Nephron (organoid): Measurements from ENCODE around the gene WWC2.
A peak's percentile ranks its signal among the peaks of the same experiment; 100 is the strongest.

Experiments used
- H3K27ac Mint-ChIP-seq, 3 experiments: 2 replicates each; pipeline ENCODE4 v1.8.0; 2020; ENCODE audit warnings: mixed read lengths in 3 of 3, mild to moderate bottlenecking in 2 of 3, moderate library complexity in 1 of 3
- H3K27me3 Mint-ChIP-seq: 2 replicates; pipeline ENCODE4 v1.8.0; 2021; ENCODE audit warnings: low read depth, mild to moderate bottlenecking, moderate library complexity, mixed read lengths
- H3K36me3 Mint-ChIP-seq: 2 replicates; pipeline ENCODE4 v1.8.0; 2020; ENCODE audit warnings: low read depth, mixed read lengths
- H3K4me1 Mint-ChIP-seq: 2 replicates; pipeline ENCODE4 v1.8.0; 2020; ENCODE audit warnings: mixed read lengths
- H3K4me3 Mint-ChIP-seq, 3 experiments: 2 replicates each; pipeline ENCODE4 v1.8.0; 2020; ENCODE audit warnings: mild to moderate bottlenecking in 3 of 3, mixed read lengths in 3 of 3, moderate library complexity in 2 of 3
- H3K9me3 Mint-ChIP-seq: 2 replicates; pipeline ENCODE4 v1.8.0; 2020; ENCODE audit warnings: mixed read lengths
- TF ChIP-seq, protein P1 (sequence below), 3 experiments: fragments of 200-600 bp; sonication (generic); IDR thresholded peaks; one replicate each; pipeline ENCODE4 v1.5.0; 2021; ENCODE audit warnings: antibody characterized with exemption in 3 of 3; ENCODE audit not compliant: unreplicated experiment in 3 of 3

Gene WWC2

DNA sequence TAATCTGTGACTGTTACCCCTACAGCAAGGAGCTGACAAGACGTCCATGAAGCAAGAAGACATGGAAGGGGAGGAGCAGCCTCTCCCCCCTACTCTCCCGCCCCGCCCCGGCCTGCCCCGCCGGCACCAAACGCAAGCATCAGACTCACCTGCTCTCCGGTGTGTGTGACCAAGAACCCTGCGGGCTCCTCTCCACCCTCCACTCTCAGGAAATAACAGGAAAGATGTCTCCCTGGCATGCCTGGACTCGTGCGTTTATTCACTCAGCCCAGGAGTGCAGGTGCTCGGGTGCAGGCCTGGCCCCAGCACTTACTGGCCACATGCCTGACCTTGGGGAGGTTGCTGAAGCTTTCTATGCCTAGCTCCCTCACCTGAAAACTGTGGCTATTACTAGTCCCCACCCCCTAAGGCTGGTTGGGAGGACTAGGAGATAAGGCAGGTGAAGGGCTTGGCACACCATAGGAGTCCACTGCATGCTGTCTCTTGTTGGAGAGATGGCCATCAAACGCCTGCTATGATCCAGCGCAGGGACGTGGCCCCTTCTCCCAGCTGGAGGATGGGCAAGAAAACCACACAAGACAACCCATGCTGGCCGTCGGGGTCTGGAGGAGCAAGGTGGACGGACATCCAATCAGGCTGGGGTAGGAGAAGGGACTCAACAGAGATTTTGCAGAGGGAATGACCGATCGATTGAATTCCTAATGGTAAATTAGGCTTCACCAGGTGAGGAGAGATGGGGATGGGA lies 258.0 kb downstream of the WWC2 start:
- Mint-ChIP-seq H3K4me1 (peaks cover 9% of the 10 kb centered on the region), H3K36me3 (no peaks in the 10 kb centered on the region), H3K27me3 (peaks cover 6% of the 10 kb centered on the region), H3K9me3 (peaks cover 5% of the 10 kb centered on the region), H3K4me3 (no peak overlapping the region), H3K27ac (no peak overlapping the region)
- TF ChIP-seq, protein P1, sequence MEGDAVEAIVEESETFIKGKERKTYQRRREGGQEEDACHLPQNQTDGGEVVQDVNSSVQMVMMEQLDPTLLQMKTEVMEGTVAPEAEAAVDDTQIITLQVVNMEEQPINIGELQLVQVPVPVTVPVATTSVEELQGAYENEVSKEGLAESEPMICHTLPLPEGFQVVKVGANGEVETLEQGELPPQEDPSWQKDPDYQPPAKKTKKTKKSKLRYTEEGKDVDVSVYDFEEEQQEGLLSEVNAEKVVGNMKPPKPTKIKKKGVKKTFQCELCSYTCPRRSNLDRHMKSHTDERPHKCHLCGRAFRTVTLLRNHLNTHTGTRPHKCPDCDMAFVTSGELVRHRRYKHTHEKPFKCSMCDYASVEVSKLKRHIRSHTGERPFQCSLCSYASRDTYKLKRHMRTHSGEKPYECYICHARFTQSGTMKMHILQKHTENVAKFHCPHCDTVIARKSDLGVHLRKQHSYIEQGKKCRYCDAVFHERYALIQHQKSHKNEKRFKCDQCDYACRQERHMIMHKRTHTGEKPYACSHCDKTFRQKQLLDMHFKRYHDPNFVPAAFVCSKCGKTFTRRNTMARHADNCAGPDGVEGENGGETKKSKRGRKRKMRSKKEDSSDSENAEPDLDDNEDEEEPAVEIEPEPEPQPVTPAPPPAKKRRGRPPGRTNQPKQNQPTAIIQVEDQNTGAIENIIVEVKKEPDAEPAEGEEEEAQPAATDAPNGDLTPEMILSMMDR (IDR thresholded peaks at IDR 0.05; ENCODE audit: unreplicated experiment in 3 of 3), result no peak

DNA sequence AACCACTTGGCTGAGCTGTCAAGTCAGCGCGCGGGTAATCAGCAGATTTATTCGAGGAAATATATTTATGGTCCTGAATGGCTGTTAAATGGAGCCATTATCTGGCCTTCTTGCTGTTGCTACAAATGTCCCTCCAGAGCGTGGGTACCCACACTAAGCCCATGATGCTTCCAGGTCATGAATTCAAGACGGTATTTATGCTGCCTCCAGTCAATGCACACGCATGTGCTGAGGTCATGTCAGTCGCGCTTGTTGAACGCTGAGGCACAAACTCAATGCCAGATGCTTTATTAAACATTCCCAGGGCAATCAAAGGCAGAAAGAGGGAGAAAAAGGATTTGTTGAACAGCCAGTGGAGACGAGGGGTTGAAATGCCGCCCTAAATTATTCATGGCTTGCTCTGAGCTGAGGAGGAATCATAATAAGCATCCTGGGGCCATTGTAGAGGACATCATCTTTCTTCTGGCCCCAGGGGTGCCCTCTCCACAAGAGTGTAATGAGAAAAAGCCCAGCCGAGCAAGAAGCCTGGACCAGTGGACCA lies 259.2 kb downstream of the WWC2 start:
- Mint-ChIP-seq H3K4me3 (no peak overlapping the region), H3K36me3 (no peaks in the 10 kb centered on the region), H3K9me3 (peaks cover 7% of the 10 kb centered on the region), H3K4me1 (peaks cover 13% of the 10 kb centered on the region), H3K27ac (no peak overlapping the region), H3K27me3 (peaks cover 6% of the 10 kb centered on the region)
- TF ChIP-seq, protein P1 (IDR thresholded peaks at IDR 0.05; ENCODE audit: unreplicated experiment in 3 of 3), result no peak

DNA sequence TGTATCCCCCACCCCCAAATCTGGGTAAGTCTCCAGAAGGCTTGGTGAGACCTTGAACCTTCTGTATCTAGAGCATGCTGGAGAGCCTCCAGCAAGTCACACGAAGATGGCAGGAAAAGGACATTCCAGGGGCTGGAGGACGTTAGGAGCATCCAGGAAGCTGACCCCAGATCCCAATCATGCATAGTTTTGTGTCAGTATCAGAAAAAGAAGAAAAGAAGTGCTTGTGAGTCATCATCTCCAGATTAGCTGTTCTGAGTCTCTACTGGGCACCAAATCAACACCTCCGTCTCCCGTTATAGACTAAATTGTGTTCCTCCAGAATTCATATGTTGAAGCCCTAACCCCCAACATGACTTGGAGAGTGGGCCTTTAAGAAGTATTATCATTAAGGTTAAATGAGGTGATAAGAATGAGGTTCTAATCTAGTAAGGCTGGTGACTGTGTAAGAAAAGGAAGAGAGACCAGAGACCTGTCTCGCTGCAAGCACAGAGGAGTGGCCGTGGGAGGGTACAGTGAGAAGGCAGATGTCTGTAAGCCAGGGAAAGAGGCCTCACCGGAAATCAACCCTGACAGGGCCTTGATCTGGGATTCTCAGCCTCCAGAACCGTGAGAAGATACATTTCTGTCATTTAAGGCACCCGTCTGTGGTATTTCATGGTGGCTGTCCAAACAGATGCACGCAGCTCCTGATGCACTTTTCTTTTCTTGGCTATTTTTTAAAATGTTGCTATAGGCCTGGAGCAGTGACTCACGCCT lies 261.3 kb downstream of the WWC2 start:
- Mint-ChIP-seq H3K27ac (no peak overlapping the region), H3K9me3 (peaks cover 7% of the 10 kb centered on the region), H3K4me3 (no peak overlapping the region), H3K27me3 (peaks cover 12% of the 10 kb centered on the region), H3K4me1 (peaks cover 18% of the 10 kb centered on the region), H3K36me3 (no peaks in the 10 kb centered on the region)
- TF ChIP-seq, protein P1 (IDR thresholded peaks at IDR 0.05; ENCODE audit: unreplicated experiment in 3 of 3), result no peak

DNA sequence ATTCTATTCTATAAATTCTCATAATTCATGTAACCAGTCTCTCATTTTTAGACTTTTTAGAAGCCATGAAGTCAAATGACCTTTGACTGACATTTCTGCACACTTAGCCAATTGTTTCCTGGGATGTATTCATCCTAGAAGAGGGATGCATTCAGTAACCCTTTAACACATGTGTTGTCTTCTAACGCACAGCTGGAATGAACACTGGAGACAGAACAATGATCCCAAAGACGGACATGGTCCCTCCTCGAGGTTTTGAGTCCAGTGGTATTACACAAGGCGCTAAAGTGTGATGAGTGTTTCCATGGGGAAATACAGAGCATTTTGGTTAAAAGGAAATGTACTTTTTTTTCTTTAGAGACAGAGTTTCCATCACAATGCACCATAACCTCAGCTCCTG lies 263.0 kb downstream of the WWC2 start:
- Mint-ChIP-seq H3K4me1 (peaks cover 13% of the 10 kb centered on the region), H3K9me3 (peaks cover 7% of the 10 kb centered on the region), H3K4me3 (no peak overlapping the region), H3K36me3 (no peaks in the 10 kb centered on the region), H3K27me3 (peaks cover 7% of the 10 kb centered on the region), H3K27ac (no peak overlapping the region)
- TF ChIP-seq, protein P1 (IDR thresholded peaks at IDR 0.05; ENCODE audit: unreplicated experiment in 3 of 3), result no peak

DNA sequence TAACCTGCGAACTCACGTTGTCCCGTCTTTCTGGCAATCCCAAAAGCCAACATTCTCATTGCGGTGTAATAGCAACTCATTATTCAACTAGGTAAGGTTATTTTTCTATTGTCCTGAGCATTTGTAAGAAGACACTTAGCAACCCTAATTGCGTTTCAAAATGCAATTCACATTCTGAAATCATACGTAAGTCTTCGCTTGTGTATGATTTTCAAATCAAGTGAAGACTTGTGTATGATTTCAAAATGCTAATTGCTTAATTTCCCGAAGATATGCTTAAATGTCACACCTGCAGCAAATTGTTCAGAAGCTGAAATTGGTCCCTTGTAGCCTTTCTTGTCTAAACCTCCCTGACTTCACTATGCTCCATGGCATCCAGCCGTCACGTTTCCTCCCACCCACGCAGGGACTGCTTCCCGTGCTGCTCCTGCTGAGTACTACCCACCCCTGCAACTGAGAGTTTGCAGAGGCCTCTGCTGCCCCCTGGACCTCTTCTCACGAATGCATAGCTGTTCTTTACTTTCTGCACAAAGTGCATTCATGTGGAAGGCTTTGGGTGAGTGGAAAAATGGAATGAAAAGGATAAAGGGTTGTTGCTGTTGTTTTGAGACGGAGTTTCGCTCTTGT lies 264.0 kb downstream of the WWC2 start:
- Mint-ChIP-seq H3K4me3 (no peak overlapping the region), H3K9me3 (peaks cover 5% of the 10 kb centered on the region), H3K4me1 (peaks cover 13% of the 10 kb centered on the region), H3K36me3 (no peaks in the 10 kb centered on the region), H3K27ac (peak overlapping the region in 1 of 3 experiments; percentile 5), H3K27me3 (peaks cover 6% of the 10 kb centered on the region)
- TF ChIP-seq, protein P1 (IDR thresholded peaks at IDR 0.05; ENCODE audit: unreplicated experiment in 3 of 3), result peak in 1 of 3 experiments; percentile 29
